Melanocyte of skin (primary cell): Measurements from ENCODE around the gene TMEM183A. TPM values are rescaled to one million over a fixed set of nuclear protein-coding genes. Genes with fewer than 3 reads are reported as not detected.

Source experiments
- total RNA-seq, 2 donors: library from RNA; depleted of rRNA; stranded (reverse); fragments of >200 nt; gene quantifications; 2 replicates each; pipeline ENCODE4 v1.2.3, GENCODE V29; 2012

TMEM183A gene, protein sequence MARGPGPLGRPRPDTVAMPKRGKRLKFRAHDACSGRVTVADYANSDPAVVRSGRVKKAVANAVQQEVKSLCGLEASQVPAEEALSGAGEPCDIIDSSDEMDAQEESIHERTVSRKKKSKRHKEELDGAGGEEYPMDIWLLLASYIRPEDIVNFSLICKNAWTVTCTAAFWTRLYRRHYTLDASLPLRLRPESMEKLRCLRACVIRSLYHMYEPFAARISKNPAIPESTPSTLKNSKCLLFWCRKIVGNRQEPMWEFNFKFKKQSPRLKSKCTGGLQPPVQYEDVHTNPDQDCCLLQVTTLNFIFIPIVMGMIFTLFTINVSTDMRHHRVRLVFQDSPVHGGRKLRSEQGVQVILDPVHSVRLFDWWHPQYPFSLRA
- 10 to 100 TPM; 77.4 to 90.6 TPM for total RNA-seq

DNA sequence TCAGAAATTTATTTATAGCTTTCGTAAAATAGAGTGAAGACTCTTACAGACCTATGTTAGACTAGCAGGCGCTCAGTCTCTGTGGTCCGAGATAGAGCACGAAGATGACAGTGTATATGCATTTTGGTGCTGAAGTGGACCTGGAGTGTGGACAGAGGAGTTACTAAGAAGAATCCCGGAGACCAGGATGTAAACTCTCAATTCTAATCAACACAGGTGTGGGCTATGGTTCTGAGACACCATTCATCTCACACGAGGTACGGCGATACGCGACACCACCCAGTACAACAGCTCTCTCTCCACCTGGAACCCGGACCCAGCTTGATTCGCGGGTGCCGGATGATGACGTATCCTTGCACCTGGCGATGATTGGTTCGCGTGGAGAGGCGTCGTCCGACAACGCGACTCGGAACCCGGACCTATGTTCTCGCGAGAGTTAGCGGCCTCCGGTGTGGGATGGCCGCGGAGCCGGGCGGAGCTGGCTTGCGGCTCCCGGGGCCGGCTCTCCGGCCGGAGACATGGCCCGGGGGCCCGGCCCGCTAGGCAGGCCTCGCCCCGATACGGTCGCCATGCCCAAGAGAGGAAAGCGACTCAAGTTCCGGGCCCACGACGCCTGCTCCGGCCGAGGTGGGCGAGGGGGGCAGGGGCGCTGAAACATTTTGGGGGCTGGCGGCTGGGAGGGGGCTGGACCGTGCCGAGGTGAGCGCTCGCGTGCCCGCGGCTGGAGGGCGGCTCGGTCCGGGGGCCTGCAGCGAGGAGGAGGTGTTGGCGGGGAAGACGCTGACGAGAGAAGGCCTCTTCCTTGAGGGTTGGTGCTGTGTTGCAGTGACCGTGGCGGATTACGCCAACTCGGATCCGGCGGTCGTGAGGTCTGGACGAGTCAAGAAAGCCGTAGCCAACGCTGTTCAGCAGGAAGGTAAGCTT lies at the start of gene TMEM183A:
Gene TMEM183A, plus strand, starts transcription at position 427 of the 924 bp plus-strand sequence. Its CDS starts 92 bp downstream, at position 519.

DNA sequence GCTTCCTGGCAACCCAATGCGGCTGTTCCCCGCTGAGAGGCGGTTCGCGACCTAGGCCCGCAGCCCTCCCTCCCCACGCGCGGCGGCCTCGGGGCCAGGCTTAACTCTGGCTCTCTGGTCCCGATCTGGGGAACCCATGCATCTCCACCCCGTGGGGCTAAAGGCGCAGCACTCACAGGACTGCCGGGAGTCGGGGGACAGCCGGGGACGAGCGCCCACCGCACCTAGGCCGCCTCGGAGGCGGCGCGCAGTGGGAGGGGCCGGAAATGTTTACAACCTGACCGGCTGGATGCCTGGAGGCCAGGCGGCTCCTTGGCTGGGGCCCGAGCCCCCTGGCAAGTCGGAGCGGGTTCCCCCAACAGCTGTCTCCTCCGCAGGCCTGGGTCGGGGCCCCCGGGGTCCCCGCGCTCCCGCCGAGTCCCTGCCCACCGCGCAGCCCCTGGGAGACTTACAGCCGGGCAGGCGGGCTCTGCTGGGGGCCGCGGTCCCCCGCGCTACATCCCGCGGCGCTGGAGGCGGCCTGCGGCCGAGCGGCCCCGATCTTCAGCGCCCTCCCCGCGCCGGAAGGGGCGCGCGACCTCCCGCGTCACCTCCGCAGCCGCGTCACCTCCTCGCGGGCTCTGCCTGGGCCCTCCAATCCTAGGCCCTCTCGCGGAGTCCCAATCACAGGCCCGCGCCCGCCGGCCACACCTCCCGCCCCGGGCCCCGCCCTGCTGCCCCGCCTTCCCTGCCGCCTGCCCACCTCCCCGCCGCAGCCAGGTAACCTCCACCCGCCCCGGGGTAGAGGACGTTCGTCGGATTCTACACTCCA lies 49.2 kb upstream of the TMEM183A start, which contains the start of gene ADIPOR1:
Gene ADIPOR1, minus strand, starts transcription at position 580 of the 811 bp plus-strand sequence. CDS start 7,242 bp downstream, outside the sequence.

DNA sequence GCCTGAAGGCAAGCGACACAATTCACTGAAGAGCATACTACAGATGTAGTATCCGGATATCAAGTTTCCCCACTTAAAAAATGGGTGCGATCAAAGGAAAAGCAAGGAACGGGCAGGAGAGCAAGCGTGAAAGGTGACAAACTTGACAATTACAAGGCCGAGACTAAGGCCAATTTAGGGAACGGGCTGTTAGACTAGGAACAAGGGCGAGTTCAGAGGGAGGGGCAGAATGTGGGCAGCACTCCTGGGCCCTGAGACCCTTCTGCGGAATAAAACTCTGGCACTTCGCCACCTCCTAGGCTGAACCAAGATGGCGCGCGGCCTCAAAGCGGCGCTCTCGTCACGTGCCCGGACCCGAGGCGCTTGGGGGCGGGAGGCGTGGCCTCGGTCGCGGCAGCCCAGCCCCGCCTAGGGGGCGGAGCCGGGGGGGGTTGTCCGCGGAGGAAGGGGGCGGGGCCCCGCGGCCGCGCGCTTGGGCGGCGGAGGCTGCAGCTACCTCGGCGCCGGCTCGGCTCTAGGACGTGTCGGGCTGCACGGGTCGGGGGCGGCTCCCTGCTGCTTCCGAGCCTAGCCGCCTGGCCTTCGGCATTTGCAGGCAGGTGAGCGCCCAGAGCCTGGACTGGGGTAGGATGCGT lies 19.0 kb downstream of the TMEM183A start, which contains the start of gene PPFIA4:
Gene PPFIA4, plus strand, starts transcription at position 461 of the 635 bp plus-strand sequence. CDS start 12,518 bp downstream, outside the sequence.

Other genes starting within 250 kb of the TMEM183A start
- 10 to 100 TPM; 64.0 to 66.3 TPM for gene KDM5B, start 199.0 kb upstream of the TMEM183A start, total RNA-seq
- 1 to 10 TPM in 1 of 2 donors, under 1 TPM in 1; 0.33 to 1.4 TPM for gene PCAT6, start 196.4 kb upstream of the TMEM183A start, total RNA-seq
- 10 to 100 TPM in 1 of 2 donors, 1 to 10 TPM in 1; 8.9 to 12.0 TPM for gene RABIF, start 118.2 kb upstream of the TMEM183A start, total RNA-seq
- gene KLHL12, start 80.1 kb upstream of the TMEM183A start, total RNA-seq: 10 to 100 TPM; 30.0 to 56.8 TPM
- gene ADIPOR1, start 49.1 kb upstream of the TMEM183A start, total RNA-seq: 100 to 1,000 TPM; 215 to 230 TPM
- 10 to 100 TPM; 54.9 to 85.0 TPM for gene CYB5R1, start 40.1 kb upstream of the TMEM183A start, total RNA-seq
- gene PPFIA4, start 19.1 kb downstream of the TMEM183A start, total RNA-seq: 1 to 10 TPM; 1.0 to 2.3 TPM
- not detected for gene MYOG, start 78.6 kb downstream of the TMEM183A start, total RNA-seq
- 1 to 10 TPM in 1 of 2 donors, not detected in 1; 1.0 TPM for gene ADORA1, start 120.4 kb downstream of the TMEM183A start, total RNA-seq
- not detected for gene MYBPH, start 168.5 kb downstream of the TMEM183A start, total RNA-seq
- gene CHI3L1, start 179.3 kb downstream of the TMEM183A start, total RNA-seq: under 1 TPM in 1 of 2 donors, not detected in 1; under 0.01 TPM
- gene CHIT1, start 222.3 kb downstream of the TMEM183A start, total RNA-seq: not detected